Lower leg skin (tissue), 3 donors: Measurements from ENCODE around the gene RASSF5.

Experiments
- POLR2A ChIP-seq, 2 donors: fragments of 450-650 bp; IDR thresholded peaks; one replicate each; pipeline ENCODE4 v1.6.1; 2016 to 2017; ENCODE audit warnings: antibody characterized with exemption in 2 of 2, mild to moderate bottlenecking in 1 of 2, moderate library complexity in 1 of 2
- TF ChIP-seq, protein P1 (sequence below), 3 donors: fragments of 450-650 bp; IDR thresholded peaks; one replicate each; pipeline ENCODE4 v1.5.1; 2016; ENCODE audit warnings: antibody characterized with exemption in 3 of 3, mild to moderate bottlenecking in 3 of 3, moderate library complexity in 2 of 3

DNA sequence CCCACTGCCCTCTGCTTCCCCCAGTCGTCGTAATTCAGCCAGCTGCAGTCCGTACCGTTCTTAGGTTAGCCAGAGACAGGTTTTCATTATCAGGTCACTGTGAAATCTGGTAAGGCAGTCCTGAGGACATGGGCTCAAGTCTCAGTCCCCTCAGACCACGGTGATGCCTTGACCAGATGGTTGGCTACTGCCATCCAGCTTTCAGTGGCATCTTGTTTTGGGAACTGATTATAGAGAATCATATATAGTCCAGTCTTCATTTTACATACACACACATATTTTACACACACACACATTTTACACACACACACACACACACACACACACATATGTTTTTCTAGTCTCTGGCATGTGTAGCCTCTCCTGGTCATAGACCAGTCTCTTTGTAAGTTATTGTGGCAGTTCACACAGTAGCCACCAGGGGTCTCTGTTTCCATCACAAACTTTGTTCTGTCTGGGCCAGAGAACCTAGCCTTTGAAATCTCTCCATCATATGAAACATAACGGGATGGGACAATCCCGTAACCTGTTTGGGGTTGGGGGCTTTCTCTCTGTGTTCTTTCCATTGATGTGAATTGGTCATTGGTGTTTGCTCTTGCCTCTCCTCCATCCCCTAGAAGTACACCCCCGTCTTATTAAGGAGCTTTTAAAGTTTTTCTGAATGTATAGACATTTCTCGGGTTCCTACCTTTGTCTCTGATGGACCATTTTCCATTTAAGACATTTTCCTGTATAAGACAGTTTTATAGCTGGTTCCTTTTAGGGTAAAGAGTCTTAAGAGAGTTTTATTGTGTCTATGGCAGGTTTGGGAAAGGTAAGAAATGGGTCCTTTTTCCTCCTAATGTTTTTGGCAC, 45.5 kb upstream of the RASSF5 start:
- TF ChIP-seq, protein P1, sequence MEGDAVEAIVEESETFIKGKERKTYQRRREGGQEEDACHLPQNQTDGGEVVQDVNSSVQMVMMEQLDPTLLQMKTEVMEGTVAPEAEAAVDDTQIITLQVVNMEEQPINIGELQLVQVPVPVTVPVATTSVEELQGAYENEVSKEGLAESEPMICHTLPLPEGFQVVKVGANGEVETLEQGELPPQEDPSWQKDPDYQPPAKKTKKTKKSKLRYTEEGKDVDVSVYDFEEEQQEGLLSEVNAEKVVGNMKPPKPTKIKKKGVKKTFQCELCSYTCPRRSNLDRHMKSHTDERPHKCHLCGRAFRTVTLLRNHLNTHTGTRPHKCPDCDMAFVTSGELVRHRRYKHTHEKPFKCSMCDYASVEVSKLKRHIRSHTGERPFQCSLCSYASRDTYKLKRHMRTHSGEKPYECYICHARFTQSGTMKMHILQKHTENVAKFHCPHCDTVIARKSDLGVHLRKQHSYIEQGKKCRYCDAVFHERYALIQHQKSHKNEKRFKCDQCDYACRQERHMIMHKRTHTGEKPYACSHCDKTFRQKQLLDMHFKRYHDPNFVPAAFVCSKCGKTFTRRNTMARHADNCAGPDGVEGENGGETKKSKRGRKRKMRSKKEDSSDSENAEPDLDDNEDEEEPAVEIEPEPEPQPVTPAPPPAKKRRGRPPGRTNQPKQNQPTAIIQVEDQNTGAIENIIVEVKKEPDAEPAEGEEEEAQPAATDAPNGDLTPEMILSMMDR (IDR thresholded peaks at IDR 0.05) = peak in 1 of 3 donors; percentile 56
- no peak for TF ChIP-seq POLR2A (IDR thresholded peaks at IDR 0.05)
